HEK293 (cell line): ENCODE data around the gene RAB11FIP3.

Experiments used
- BCL11A ChIP-seq: fragments of 450-650 bp; formaldehyde crosslinking; IDR thresholded peaks from 2 replicates; pipeline ENCODE4 v1.5.1; 2016; ENCODE audit warnings: low read depth, missing biosample characterization, missing genetic modification characterization
- GLIS2 ChIP-seq: fragments of 450-650 bp; formaldehyde crosslinking; IDR thresholded peaks from 2 replicates; pipeline ENCODE4 v1.5.1; 2016; ENCODE audit warnings: missing biosample characterization, missing genetic modification characterization
- HOXA7 ChIP-seq: sonication (generic); formaldehyde crosslinking; IDR thresholded peaks from 2 replicates; pipeline ENCODE4 v1.8.1; 2022; ENCODE audit warnings: missing genetic modification reagents, borderline replicate concordance
- KLF16 ChIP-seq: fragments of 450-650 bp; formaldehyde crosslinking; IDR thresholded peaks from 2 replicates; pipeline ENCODE4 v1.5.1; 2017; ENCODE audit warnings: missing biosample characterization, missing genetic modification characterization
- MZF1 ChIP-seq: fragments of 450-650 bp; formaldehyde crosslinking; IDR thresholded peaks from 2 replicates; pipeline ENCODE4 v1.5.1; 2017; ENCODE audit warnings: missing biosample characterization, missing genetic modification characterization, borderline replicate concordance
- SP2 ChIP-seq: fragments of 450-650 bp; formaldehyde crosslinking; IDR thresholded peaks from 2 replicates; pipeline ENCODE4 v1.5.1; 2016; ENCODE audit warnings: missing biosample characterization, missing genetic modification characterization
- ZBTB21 ChIP-seq: fragments of 450-650 bp; formaldehyde crosslinking; IDR thresholded peaks from 2 replicates; pipeline ENCODE4 v1.5.1; 2017; ENCODE audit warnings: missing biosample characterization, missing genetic modification characterization
- ZBTB7A ChIP-seq: fragments of 450-650 bp; formaldehyde crosslinking; IDR thresholded peaks from 2 replicates; pipeline ENCODE4 v1.5.1; 2016; ENCODE audit warnings: low read depth, missing biosample characterization, missing genetic modification characterization
- ZBTB8A ChIP-seq: fragments of 450-650 bp; formaldehyde crosslinking; IDR thresholded peaks from 2 replicates; pipeline ENCODE4 v1.5.1; 2016; ENCODE audit warnings: missing biosample characterization, missing genetic modification characterization
- ZNF274 ChIP-seq, 2 experiments: fragments of 200-500 bp in 1 of 2; fragments of 450-650 bp in 1 of 2; sonication (Bioruptor generic) in 1 of 2; formaldehyde crosslinking in 1 of 2; IDR thresholded peaks; 2 replicates each; pipeline versions ENCODE4 v1.5.1 to v1.6.1; 2014 to 2016; ENCODE audit warnings: borderline replicate concordance in 1 of 2, inconsistent platforms in 1 of 2, low read length in 1 of 2, missing biosample characterization in 1 of 2, missing genetic modification characterization in 1 of 2
- ZNF549 ChIP-seq: fragments of 450-650 bp; IDR thresholded peaks from 2 replicates; pipeline ENCODE4 v1.5.1; 2018; ENCODE audit warnings: missing biosample characterization, missing genetic modification characterization, mild to moderate bottlenecking, inconsistent platforms, moderate library complexity
- TF ChIP-seq, protein P1 (sequence below): fragments of 450-650 bp; formaldehyde crosslinking; IDR thresholded peaks from 2 replicates; pipeline ENCODE4 v1.5.1; 2016; ENCODE audit warnings: missing biosample characterization, missing genetic modification characterization
- TF ChIP-seq, protein P2 (sequence below): fragments of 450-650 bp; formaldehyde crosslinking; IDR thresholded peaks from 2 replicates; pipeline ENCODE4 v1.5.1; 2016; ENCODE audit warnings: missing biosample characterization, missing genetic modification characterization
- TF ChIP-seq, protein P3 (sequence below): fragments of 450-650 bp; formaldehyde crosslinking; IDR thresholded peaks from 2 replicates; pipeline ENCODE4 v1.5.1; 2016; ENCODE audit warnings: missing biosample characterization, missing genetic modification characterization, low read depth

DNA sequence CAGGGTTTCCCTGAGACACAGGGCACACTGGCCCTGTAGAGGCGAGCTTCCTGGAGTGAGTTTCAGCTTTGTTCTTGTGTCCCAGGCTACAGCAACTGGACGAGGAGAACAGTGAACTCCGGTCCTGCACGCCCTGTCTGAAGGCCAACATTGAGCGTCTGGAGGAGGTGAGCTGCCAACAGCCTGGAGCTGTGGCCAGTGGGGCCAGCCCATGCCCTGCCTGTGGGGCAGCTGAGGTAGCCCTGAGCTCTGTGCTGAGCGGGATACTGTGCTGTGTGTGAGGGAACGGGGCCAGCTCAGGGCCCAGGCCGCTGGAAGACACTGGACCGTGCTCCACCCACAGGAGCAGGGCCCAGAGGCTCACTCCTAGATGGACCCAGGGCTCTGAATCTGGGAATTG is 93.4 kb downstream of the RAB11FIP3 start:
- TF ChIP-seq HOXA7 (CRISPR knock-in tag) (no peak), KLF16 (tag by site-specific recombination) (no peak), ZBTB8A (tag by site-specific recombination) (no peak), SP2 (tag by site-specific recombination) (no peak), GLIS2 (tag by site-specific recombination) (no peak), ZBTB21 (tag by site-specific recombination) (no peak), ZBTB7A (tag by site-specific recombination) (no peak), ZNF274 (IDR thresholded peaks at IDR 0.05; ENCODE audit: low read length) (no peak), ZNF274 (tag by site-specific recombination; IDR thresholded peaks at IDR 0.05; ENCODE audit: borderline replicate concordance) (no peak), ZNF549 (no peak), BCL11A (no peak), MZF1 (tag by site-specific recombination) (no peak)
- TF ChIP-seq, protein P1, sequence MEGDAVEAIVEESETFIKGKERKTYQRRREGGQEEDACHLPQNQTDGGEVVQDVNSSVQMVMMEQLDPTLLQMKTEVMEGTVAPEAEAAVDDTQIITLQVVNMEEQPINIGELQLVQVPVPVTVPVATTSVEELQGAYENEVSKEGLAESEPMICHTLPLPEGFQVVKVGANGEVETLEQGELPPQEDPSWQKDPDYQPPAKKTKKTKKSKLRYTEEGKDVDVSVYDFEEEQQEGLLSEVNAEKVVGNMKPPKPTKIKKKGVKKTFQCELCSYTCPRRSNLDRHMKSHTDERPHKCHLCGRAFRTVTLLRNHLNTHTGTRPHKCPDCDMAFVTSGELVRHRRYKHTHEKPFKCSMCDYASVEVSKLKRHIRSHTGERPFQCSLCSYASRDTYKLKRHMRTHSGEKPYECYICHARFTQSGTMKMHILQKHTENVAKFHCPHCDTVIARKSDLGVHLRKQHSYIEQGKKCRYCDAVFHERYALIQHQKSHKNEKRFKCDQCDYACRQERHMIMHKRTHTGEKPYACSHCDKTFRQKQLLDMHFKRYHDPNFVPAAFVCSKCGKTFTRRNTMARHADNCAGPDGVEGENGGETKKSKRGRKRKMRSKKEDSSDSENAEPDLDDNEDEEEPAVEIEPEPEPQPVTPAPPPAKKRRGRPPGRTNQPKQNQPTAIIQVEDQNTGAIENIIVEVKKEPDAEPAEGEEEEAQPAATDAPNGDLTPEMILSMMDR (tag by site-specific recombination) = no peak
- TF ChIP-seq, protein P2, sequence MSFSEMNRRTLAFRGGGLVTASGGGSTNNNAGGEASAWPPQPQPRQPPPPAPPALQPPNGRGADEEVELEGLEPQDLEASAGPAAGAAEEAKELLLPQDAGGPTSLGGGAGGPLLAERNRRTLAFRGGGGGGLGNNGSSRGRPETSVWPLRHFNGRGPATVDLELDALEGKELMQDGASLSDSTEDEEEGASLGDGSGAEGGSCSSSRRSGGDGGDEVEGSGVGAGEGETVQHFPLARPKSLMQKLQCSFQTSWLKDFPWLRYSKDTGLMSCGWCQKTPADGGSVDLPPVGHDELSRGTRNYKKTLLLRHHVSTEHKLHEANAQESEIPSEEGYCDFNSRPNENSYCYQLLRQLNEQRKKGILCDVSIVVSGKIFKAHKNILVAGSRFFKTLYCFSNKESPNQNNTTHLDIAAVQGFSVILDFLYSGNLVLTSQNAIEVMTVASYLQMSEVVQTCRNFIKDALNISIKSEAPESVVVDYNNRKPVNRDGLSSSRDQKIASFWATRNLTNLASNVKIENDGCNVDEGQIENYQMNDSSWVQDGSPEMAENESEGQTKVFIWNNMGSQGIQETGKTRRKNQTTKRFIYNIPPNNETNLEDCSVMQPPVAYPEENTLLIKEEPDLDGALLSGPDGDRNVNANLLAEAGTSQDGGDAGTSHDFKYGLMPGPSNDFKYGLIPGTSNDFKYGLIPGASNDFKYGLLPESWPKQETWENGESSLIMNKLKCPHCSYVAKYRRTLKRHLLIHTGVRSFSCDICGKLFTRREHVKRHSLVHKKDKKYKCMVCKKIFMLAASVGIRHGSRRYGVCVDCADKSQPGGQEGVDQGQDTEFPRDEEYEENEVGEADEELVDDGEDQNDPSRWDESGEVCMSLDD = no peak
- TF ChIP-seq, protein P3, sequence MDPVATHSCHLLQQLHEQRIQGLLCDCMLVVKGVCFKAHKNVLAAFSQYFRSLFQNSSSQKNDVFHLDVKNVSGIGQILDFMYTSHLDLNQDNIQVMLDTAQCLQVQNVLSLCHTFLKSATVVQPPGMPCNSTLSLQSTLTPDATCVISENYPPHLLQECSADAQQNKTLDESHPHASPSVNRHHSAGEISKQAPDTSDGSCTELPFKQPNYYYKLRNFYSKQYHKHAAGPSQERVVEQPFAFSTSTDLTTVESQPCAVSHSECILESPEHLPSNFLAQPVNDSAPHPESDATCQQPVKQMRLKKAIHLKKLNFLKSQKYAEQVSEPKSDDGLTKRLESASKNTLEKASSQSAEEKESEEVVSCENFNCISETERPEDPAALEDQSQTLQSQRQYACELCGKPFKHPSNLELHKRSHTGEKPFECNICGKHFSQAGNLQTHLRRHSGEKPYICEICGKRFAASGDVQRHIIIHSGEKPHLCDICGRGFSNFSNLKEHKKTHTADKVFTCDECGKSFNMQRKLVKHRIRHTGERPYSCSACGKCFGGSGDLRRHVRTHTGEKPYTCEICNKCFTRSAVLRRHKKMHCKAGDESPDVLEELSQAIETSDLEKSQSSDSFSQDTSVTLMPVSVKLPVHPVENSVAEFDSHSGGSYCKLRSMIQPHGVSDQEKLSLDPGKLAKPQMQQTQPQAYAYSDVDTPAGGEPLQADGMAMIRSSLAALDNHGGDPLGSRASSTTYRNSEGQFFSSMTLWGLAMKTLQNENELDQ (tag by site-specific recombination) = no peak
